ENCODE measurements around the gene FAM3D. TPM values are rescaled to one million over a fixed set of nuclear protein-coding genes. Genes with fewer than 3 reads are reported as not detected.
"Not testable (repeated sequence)": the region's sequence is repeated elsewhere in the genome, so short reads cannot be mapped to it uniquely, and the experiment has no call there.

FAM3D gene
- polyA plus RNA-seq, 1 donor (not counting 4 experiments of a cell fraction or from before 2014, with no cell fraction given) = not detected

DNA sequence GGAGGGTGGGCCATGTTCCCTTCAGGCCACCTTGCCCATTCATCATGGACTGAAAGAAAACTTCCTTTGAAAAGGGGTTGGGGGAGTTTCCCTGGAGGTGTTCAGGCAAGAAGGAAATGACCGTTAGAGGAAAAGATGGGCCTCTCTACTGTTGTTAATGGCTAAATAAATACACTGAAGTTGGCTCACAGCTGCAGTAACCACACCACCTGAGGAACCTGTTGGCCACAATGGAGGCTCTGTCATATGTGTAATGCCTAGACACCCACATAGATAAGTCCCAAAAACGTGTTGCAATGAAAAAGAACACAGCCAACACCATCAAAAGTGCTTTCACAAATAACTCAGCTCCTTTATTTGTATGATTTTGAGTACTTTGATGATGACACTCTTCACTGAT is 38.2 kb upstream of the FAM3D start:
- no peak overlapping the region for H3K27ac ChIP-seq (ENCODE audit: control insufficient read depth, insufficient read depth, low read length)
- no peak for FAIRE-seq
- H3K4me2 ChIP-seq (ENCODE audit: control insufficient read depth, extremely low read depth, insufficient read depth, low read depth, low read length) = no peak overlapping the region
- no peaks in the 10 kb centered on the region for H3K27me3 ChIP-seq (ENCODE audit: control insufficient read depth, extremely low read depth, insufficient read depth, low read length)
- no peaks in the 10 kb centered on the region for H3K36me3 ChIP-seq (ENCODE audit: control insufficient read depth in 2 of 2, extremely low read depth in 1 of 2, insufficient read depth in 2 of 2, low read length in 2 of 2)
- no peak for DNase-seq (ENCODE audit: low read depth, low spot score)
- H3K79me2 ChIP-seq (ENCODE audit: control insufficient read depth, insufficient read depth, low read length) = no peaks in the 10 kb centered on the region
- no peaks in the 10 kb centered on the region for H3K4me1 ChIP-seq (ENCODE audit: control insufficient read depth, extremely low read depth, insufficient read depth, low read length)
- no peaks in the 10 kb centered on the region for H3K9me3 ChIP-seq (ENCODE audit: control insufficient read depth, low read depth, low read length)
- dilution Hi-C loops (cut with MboI; ENCODE audit: extremely low pct_ligation_motif_present, low sequenced_read_pairs) = no loop called here
- no peak overlapping the region for H3K9ac ChIP-seq (ENCODE audit: control insufficient read depth, extremely low read depth, insufficient read depth, low read length)
- TF ChIP-seq, protein P1, sequence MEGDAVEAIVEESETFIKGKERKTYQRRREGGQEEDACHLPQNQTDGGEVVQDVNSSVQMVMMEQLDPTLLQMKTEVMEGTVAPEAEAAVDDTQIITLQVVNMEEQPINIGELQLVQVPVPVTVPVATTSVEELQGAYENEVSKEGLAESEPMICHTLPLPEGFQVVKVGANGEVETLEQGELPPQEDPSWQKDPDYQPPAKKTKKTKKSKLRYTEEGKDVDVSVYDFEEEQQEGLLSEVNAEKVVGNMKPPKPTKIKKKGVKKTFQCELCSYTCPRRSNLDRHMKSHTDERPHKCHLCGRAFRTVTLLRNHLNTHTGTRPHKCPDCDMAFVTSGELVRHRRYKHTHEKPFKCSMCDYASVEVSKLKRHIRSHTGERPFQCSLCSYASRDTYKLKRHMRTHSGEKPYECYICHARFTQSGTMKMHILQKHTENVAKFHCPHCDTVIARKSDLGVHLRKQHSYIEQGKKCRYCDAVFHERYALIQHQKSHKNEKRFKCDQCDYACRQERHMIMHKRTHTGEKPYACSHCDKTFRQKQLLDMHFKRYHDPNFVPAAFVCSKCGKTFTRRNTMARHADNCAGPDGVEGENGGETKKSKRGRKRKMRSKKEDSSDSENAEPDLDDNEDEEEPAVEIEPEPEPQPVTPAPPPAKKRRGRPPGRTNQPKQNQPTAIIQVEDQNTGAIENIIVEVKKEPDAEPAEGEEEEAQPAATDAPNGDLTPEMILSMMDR (optimal IDR thresholded peaks at IDR 0.05 in 1 of 3, IDR thresholded peaks at IDR 0.05 in 1 of 3, conservative IDR thresholded peaks at IDR 0.05 in 1 of 3; ENCODE audit: extremely low read depth in 1 of 3, insufficient read depth in 2 of 3, low read length in 3 of 3) = no peak
- no peak for TF ChIP-seq EZH2 (IDR thresholded peaks at IDR 0.05; ENCODE audit: low read length)
- H3K4me3 ChIP-seq (ENCODE audit: control insufficient read depth in 2 of 3, extremely low read depth in 1 of 3, insufficient read depth in 2 of 3, low read depth in 1 of 3, low read length in 3 of 3) = no peak overlapping the region
- H4K20me1 ChIP-seq (ENCODE audit: control insufficient read depth, extremely low read depth, insufficient read depth, low read length) = no peaks in the 10 kb centered on the region
- H2AFZ ChIP-seq (ENCODE audit: control insufficient read depth, low read length) = no peak overlapping the region
- no peaks in the 10 kb centered on the region for H3K9me1 ChIP-seq (ENCODE audit: control insufficient read depth, extremely low read depth, insufficient read depth, low read length)

DNA sequence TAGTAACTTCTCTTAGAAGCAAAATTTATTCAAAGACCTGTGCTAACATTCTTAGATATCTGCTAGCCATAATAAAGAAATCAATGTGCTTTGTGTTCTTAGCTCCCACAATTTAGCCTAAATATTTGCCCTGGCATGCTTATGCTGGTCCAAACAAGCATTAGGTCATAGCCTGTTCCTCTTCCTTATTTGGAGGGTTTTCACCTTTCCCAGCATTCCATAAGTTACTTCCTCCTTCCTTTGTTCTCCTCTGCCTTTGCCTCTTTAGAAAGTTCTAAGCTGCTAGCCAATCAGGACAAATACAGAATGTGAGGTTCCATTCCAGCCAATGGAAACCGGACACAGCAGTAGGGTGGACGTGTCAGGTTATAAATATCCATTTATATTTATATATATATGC is 37.7 kb upstream of the FAM3D start:
- H3K9me1 ChIP-seq (ENCODE audit: control insufficient read depth, extremely low read depth, insufficient read depth, low read length); FAIRE-seq; H3K4me3 ChIP-seq (ENCODE audit: control insufficient read depth in 2 of 3, extremely low read depth in 1 of 3, insufficient read depth in 2 of 3, low read depth in 1 of 3, low read length in 3 of 3); H3K79me2 ChIP-seq (ENCODE audit: control insufficient read depth, insufficient read depth, low read length); H3K9ac ChIP-seq (ENCODE audit: control insufficient read depth, extremely low read depth, insufficient read depth, low read length); H3K4me1 ChIP-seq (ENCODE audit: control insufficient read depth, extremely low read depth, insufficient read depth, low read length); H3K9me3 ChIP-seq (ENCODE audit: control insufficient read depth, low read depth, low read length); dilution Hi-C loops (cut with MboI; ENCODE audit: extremely low pct_ligation_motif_present, low sequenced_read_pairs); H3K36me3 ChIP-seq (ENCODE audit: control insufficient read depth in 2 of 2, extremely low read depth in 1 of 2, insufficient read depth in 2 of 2, low read length in 2 of 2); H3K4me2 ChIP-seq (ENCODE audit: control insufficient read depth, extremely low read depth, insufficient read depth, low read depth, low read length); H3K27me3 ChIP-seq (ENCODE audit: control insufficient read depth, extremely low read depth, insufficient read depth, low read length); H4K20me1 ChIP-seq (ENCODE audit: control insufficient read depth, extremely low read depth, insufficient read depth, low read length); DNase-seq (ENCODE audit: low read depth, low spot score); H3K27ac ChIP-seq (ENCODE audit: control insufficient read depth, insufficient read depth, low read length): not testable (repeated sequence)
- H2AFZ ChIP-seq (ENCODE audit: control insufficient read depth, low read length) = peak overlapping the region; percentile 2

DNA sequence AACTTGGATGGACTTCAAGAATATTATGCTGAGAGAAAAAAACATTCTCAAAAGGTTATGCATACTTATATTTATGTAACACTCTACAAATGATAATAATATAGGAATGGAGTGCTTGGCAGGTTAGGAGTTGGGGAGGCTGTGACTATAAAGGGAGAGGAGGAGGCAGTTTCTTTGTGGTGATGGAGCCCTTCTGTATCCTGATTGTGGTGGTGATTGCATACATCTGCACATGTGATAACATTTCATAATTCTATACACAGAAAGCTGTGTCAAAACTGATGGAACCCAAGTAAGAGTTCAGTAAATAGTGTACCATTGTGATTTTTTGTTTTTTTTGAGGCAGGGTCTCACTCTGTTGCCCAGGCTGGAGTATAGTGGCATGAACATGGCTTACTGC is 31.7 kb upstream of the FAM3D start:
- TF ChIP-seq, protein P1 (optimal IDR thresholded peaks at IDR 0.05 in 1 of 3, IDR thresholded peaks at IDR 0.05 in 1 of 3, conservative IDR thresholded peaks at IDR 0.05 in 1 of 3; ENCODE audit: extremely low read depth in 1 of 3, insufficient read depth in 2 of 3, low read length in 3 of 3) = no peak
- no peak for TF ChIP-seq EZH2 (IDR thresholded peaks at IDR 0.05; ENCODE audit: low read length)
- Histone ChIP-seq H2AFZ (ENCODE audit: control insufficient read depth, low read length) (no peak overlapping the region), H3K4me3 (ENCODE audit: control insufficient read depth in 2 of 3, extremely low read depth in 1 of 3, insufficient read depth in 2 of 3, low read depth in 1 of 3, low read length in 3 of 3) (no peak overlapping the region), H3K9ac (ENCODE audit: control insufficient read depth, extremely low read depth, insufficient read depth, low read length) (no peak overlapping the region), H4K20me1 (ENCODE audit: control insufficient read depth, extremely low read depth, insufficient read depth, low read length) (no peaks in the 10 kb centered on the region), H3K79me2 (ENCODE audit: control insufficient read depth, insufficient read depth, low read length) (no peaks in the 10 kb centered on the region), H3K9me3 (ENCODE audit: control insufficient read depth, low read depth, low read length) (no peaks in the 10 kb centered on the region), H3K4me2 (ENCODE audit: control insufficient read depth, extremely low read depth, insufficient read depth, low read depth, low read length) (no peak overlapping the region), H3K9me1 (ENCODE audit: control insufficient read depth, extremely low read depth, insufficient read depth, low read length) (no peaks in the 10 kb centered on the region), H3K27ac (ENCODE audit: control insufficient read depth, insufficient read depth, low read length) (no peak overlapping the region), H3K27me3 (ENCODE audit: control insufficient read depth, extremely low read depth, insufficient read depth, low read length) (no peaks in the 10 kb centered on the region), H3K36me3 (ENCODE audit: control insufficient read depth in 2 of 2, extremely low read depth in 1 of 2, insufficient read depth in 2 of 2, low read length in 2 of 2) (no peaks in the 10 kb centered on the region), H3K4me1 (ENCODE audit: control insufficient read depth, extremely low read depth, insufficient read depth, low read length) (no peaks in the 10 kb centered on the region)
- dilution Hi-C loops (cut with MboI; ENCODE audit: extremely low pct_ligation_motif_present, low sequenced_read_pairs) = no loop called here
- no peak for DNase-seq (ENCODE audit: low read depth, low spot score)
- no peak for FAIRE-seq

Data from keratinocyte (primary cell).